GM20431 (cell line): Measurements from ENCODE around the gene LRP1.

Experiments used
- in situ Hi-C: fragments of 300-500 bp; cut with MseI, MboI; formaldehyde crosslinking; loops from one replicate; pipeline ENCODE4 v1.15.0; 2020; ENCODE audit warnings: low sequenced_read_pairs; ENCODE audit not compliant: unreplicated experiment

The LRP1 gene

DNA sequence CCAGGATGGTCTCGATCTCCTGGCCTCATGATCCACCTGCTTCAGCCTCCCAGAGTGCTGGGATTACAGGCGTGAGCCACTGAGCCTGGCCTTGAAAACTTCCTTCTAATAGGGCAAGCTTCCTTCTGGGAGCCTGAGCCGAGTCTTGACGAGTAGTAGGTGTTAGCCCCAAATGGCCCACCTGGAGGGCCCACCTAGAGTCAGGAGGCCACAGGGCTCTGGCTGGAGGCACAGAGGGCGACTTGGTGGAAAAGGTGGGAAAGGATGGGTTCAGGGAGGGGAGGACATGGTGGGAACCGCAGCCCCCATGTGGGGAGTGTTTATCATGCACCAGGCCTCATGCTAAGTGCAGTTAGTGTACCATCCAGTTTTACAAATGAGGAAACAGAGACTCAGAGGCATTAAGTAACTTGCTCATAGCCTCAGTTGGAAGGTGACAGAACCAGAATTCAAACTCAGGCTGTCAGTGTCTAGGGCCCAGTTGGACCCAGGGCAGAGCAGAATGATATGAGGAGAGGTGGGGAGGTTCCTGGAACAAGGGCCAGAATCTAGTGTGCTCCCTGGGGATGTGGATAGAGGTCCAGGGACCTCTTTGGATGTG is 22.2 kb downstream of the LRP1 start:
- in situ Hi-C loops, result no loop called here

GRCh38 chr12:57151741-57152630 is 23.7 kb downstream of the LRP1 start:
- in situ Hi-C loops, result no loop called here

- in situ Hi-C loops, result no loop called here
These were observed 24.4 kb downstream of the LRP1 start for GRCh38 chr12:57152639-57153038.

GRCh38 chr12:57153415-57153997 is 25.2 kb downstream of the LRP1 start:
- in situ Hi-C loops, result no loop called here

DNA sequence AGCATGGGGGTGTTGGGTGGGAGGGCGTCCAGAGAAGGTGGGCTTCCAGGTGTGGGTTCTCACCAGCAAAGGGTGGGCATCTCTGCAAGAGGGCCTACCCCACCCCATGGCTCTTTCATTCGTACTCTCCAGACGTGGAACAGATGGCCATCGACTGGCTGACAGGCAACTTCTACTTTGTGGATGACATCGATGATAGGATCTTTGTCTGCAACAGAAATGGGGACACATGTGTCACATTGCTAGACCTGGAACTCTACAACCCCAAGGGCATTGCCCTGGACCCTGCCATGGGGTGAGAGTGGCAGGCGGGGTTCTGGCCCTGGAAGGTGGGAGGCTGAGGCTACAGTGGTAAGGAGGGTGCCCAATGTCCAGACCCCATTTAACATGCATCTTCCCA is 25.8 kb downstream of the LRP1 start:
- in situ Hi-C loops, result no loop called here

DNA sequence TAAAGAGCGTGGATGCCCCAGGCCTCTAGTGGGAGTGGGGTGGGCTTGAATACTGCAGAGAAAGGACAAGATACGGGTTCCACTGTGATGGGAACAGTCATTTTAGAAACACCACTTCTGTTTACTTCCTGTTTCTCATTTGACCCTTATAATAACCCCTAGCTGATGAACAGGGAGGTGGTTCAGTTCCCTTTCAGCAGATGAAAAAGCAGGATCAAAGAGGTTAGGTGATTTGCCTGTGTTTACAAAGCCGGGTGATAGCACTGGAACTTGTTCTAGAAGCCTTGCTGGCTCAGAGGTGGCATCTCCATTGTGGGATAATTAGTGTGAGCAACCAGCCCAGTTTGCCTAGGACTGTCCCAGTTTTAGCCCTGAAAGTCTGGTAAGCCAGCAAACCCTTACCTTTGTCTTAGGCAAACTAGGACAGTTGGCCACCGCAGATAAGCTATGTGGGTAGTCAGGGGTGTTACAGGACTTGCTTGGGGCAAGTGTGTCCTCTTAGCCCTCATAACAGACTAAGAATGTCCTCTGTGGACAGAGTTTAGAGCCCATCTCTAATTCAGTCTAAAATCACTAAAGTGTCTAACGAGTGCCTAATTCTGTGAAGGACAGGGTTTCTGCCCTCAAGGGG is 26.6 kb downstream of the LRP1 start:
- in situ Hi-C loops, result no loop called here

GRCh38 chr12:57156701-57157403 is 28.6 kb downstream of the LRP1 start:
- in situ Hi-C loops, result no loop called here

DNA sequence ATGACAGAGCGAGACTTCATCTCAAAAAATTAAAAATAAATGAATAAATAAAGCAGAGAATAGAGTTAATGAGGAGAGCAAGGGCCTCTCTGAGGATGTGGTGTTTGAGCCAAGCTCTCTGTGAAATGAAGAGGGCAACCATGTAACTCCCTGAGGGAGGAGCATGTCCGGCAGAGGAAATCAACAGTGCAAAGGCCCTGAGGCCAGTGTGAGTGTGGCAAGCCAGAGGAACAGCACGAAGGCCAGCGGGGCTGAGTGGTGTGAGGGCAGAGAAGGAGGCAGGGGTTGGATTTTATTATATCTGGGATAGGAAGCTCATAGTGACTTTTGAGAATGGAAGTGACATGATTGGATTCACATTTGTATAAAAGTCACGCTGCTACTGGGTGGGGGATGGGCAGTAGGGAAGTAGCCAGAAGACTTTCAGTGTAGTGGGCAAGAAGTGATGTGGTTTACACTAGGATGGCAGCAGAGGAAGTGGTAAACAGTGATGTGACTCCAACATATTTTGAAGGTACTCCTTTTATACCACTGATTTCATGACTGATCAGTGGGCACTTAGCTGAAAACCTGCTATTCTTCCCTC is 29.4 kb downstream of the LRP1 start:
- in situ Hi-C loops, result no loop called here

- in situ Hi-C loops, result no loop called here
These were observed 29.9 kb downstream of the LRP1 start for GRCh38 chr12:57158186-57158585.

GRCh38 chr12:57158665-57159064 is 30.4 kb downstream of the LRP1 start:
- in situ Hi-C loops, result no loop called here

DNA sequence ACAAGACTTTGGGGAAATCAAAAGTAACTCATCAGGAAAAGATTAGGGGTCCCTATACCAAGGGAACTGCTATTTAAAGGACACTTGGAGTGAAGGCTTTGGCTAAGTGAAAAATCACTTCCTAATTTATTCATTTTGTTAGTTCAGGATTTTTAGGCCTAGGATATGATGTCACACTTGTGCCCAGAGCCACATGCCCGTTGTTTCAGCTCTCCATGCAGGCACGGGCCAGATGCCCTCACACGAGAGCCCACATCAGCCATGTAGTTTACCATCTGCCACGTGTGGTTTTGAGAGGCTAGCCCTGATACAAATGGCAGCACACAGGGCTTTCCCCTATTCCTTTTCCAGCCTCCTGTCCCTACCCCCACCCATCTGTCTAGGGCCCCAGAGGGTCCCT is 31.0 kb downstream of the LRP1 start:
- in situ Hi-C loops, result no loop called here

- in situ Hi-C loops, result no loop called here
These were observed 31.8 kb downstream of the LRP1 start for GRCh38 chr12:57160040-57160439.

- in situ Hi-C loops, result no loop called here
These were observed 32.5 kb downstream of the LRP1 start for GRCh38 chr12:57160741-57161140.

DNA sequence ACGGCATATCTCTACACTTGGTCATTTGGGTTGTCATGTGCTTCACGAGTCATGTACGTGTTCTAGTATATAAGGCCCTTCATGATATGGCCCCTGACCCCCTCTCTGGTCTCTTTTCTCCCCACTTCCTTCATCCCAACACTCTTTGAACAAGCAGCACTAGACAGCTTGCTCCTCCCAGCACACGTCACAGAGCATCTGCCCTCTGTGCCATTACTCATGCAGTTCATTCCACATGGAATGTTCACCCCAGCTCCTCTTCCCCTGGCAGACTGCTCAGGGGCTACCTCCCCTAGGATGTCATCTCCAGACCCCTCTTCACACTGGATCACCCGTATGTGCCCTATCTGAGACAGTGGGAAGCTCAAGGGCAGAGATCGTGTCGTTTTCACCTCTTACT is 33.2 kb downstream of the LRP1 start:
- in situ Hi-C loops, result no loop called here

- in situ Hi-C loops, result no loop called here
These were observed 34.4 kb downstream of the LRP1 start for GRCh38 chr12:57162553-57163125.

DNA sequence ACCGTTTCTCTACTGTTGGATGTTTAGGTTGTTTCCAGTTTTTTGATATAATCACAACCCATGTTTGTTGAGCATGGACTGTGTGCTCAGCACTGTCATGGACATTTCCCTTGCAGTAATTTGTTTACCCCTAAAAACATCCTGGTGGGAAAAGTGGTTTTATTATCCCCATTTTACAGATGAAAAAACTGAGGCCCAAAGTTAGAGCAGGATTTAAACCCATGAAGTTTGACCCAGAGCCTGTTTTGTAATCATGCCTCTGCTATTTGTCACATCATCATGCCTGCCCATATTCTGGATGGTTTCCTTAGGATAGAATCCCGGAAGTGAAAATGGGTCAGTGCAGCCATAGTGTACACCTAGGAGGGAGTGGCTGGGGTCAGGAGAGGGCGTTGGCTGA is 36.2 kb downstream of the LRP1 start:
- in situ Hi-C loops, result no loop called here

DNA sequence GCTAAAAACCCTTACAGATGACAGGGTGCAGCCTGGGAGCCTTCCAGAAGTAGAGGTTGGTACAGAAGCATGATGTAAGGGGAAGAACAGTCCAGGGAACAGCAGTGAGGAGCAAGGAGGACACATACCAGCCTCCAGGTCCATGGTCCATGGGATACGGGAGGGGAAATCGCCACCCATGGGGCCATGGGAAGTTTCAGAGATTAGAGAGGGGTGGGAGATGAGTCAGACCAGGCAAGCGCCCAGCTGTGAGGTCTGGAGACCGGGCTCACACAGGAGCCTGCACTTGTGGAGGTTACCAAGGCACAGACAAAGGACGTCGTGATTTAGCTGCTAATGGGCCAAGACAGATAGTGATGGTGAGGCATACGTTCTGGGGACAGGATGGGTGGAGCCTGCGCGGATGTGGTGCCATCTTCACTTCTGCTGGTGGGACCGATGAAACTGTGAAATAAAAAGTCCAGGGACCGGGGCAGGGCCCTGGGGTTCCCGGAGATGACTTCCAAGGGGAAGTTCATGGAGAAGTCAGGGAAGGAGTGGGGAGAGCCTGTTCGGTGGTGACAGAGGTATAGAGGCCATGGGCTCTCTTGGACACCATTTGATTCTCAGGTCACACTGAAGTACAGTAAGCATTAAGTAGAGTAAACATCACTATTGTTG is 36.8 kb downstream of the LRP1 start:
- in situ Hi-C loops, result no loop called here

GRCh38 chr12:57165741-57166140 is 37.5 kb downstream of the LRP1 start:
- in situ Hi-C loops, result no loop called here

DNA sequence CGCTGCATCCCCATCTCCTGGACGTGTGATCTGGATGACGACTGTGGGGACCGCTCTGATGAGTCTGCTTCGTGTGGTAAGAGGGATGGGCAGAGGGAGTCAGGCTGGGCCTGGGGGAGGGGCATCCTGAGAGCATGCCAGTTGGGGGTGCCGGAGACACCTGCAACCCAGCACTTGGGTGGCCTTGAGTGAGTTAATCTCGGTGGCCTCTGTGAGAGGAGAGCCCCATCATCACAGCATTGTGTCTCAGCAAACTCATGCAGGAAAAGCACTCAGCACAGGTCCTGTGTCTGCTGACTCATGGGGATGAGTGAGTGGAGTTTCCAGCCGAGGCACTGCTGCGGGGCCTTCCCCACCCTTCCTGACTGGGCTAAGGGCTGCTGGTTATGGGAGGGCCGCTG is 38.7 kb downstream of the LRP1 start:
- in situ Hi-C loops, result no loop called here
